SU-DHL-6 (cell line): Measurements from ENCODE around the gene SLC2A4RG.

Experiments used
- CTCF ChIP-seq: fragments of 200-600 bp; sonication (generic); IDR thresholded peaks from one replicate; pipeline ENCODE4 v1.5.1; 2017; ENCODE audit warnings: antibody characterized with exemption, mild to moderate bottlenecking, low read length, moderate library complexity; ENCODE audit not compliant: insufficient read depth, poor library complexity, severe bottlenecking
- EZH2phosphoT487 ChIP-seq: fragments of 200-600 bp; sonication (generic), shearing (Covaris generic); conservative IDR thresholded peaks from 2 replicates; pipeline ENCODE4 v1.6.1; 2018; ENCODE audit warnings: mild to moderate bottlenecking, antibody characterized with exemption, low read length, moderate library complexity, mixed read lengths

GRCh38 chr20:63753381-63753780 is 13.8 kb downstream of the SLC2A4RG start:
- TF ChIP-seq CTCF = no peak
- no peak for TF ChIP-seq EZH2phosphoT487
